SK-N-SH (cell line): Measurements from ENCODE around the gene ZEB1. TPM values are rescaled to one million over a fixed set of nuclear protein-coding genes. Genes with fewer than 3 reads are reported as not detected.

Experiments used
- CTCF ChIA-PET: fragments of 300-600, 350-600 bp; formaldehyde crosslinking; extraction: SDS; loops from one replicate; lab custom pipeline; 2021; lab: Yijun Ruan, JAX
- POLR2A ChIA-PET: fragments of 350-600 bp; sonication (Branson Sonifier 250); formaldehyde crosslinking; extraction: SDS; loops from one replicate; lab custom pipeline; 2020; ENCODE audit warnings: antibody characterized with exemption, inconsistent platforms; lab: Yijun Ruan, JAX
- DNase-seq: peaks from one replicate; pipeline ENCODE4 v3.0.0; 2012
- H2AFZ ChIP-seq: fragments of 200-600 bp; sonication (generic); 2 replicates; pipeline ENCODE4 v1.8.1; 2016; ENCODE audit warnings: antibody characterized with exemption, mild to moderate bottlenecking, low read depth
- H3F3A ChIP-seq: fragments of 200-600 bp; sonication (generic); replicated peaks from 2 replicates; pipeline ENCODE3; 2016; ENCODE audit warnings: antibody characterized with exemption, mild to moderate bottlenecking; ENCODE audit not compliant: insufficient read depth
- H3K27ac ChIP-seq, 2 experiments: fragments of 200-500 bp in 1 of 2; fragments of 200-600 bp in 1 of 2; sonication (Bioruptor generic) in 1 of 2; sonication (generic), shearing (Covaris generic) in 1 of 2; 2 replicates each; pipeline versions ENCODE4 v1.5.1 to v1.6.1; 2014 to 2016; ENCODE audit warnings: low read depth in 2 of 2, inconsistent platforms in 1 of 2, low read length in 1 of 2, mild to moderate bottlenecking in 1 of 2, mixed read lengths in 1 of 2
- H3K27me3 ChIP-seq: fragments of 200-600 bp; sonication (generic), shearing (Covaris generic); 2 replicates; pipeline ENCODE4 v1.6.1; 2016; ENCODE audit warnings: mixed run types; ENCODE audit not compliant: insufficient read depth
- H3K36me3 ChIP-seq, 2 experiments: fragments of 200-500 bp in 1 of 2; fragments of 200-600 bp in 1 of 2; sonication (Bioruptor generic) in 1 of 2; sonication (generic) in 1 of 2; replicated peaks in 1 of 2; 2 replicates each; pipeline versions ENCODE3 to v1.5.1; 2014 to 2016; ENCODE audit warnings: low read length in 1 of 2, mild to moderate bottlenecking in 1 of 2; ENCODE audit not compliant: insufficient read depth in 2 of 2, control insufficient read depth in 1 of 2
- H3K4me1 ChIP-seq, 2 experiments: fragments of 200-500 bp in 1 of 2; fragments of 200-600 bp in 1 of 2; sonication (Bioruptor generic) in 1 of 2; sonication (generic), shearing (Covaris generic) in 1 of 2; 2 replicates each; pipeline versions ENCODE4 v1.5.1 to v1.6.1; 2014 to 2016; ENCODE audit warnings: low read depth in 1 of 2, low read length in 1 of 2, mixed run types in 1 of 2; ENCODE audit not compliant: insufficient read depth in 2 of 2, control insufficient read depth in 1 of 2
- H3K4me2 ChIP-seq: fragments of 200-600 bp; sonication (generic), shearing (Covaris generic); 2 replicates; pipeline ENCODE4 v1.6.1; 2017; ENCODE audit warnings: mixed run types
- H3K4me3 ChIP-seq, 2 experiments: fragments of 200-500 bp in 1 of 2; fragments of 200-600 bp in 1 of 2; sonication (Bioruptor generic) in 1 of 2; sonication (generic), shearing (Covaris generic) in 1 of 2; 2 replicates each; pipeline versions ENCODE4 v1.5.1 to v1.8.1; 2014 to 2016; ENCODE audit warnings: low read depth in 2 of 2, inconsistent platforms in 1 of 2, low read length in 1 of 2, mild to moderate bottlenecking in 1 of 2, mixed read lengths in 1 of 2, moderate library complexity in 1 of 2
- H3K79me2 ChIP-seq: fragments of 200-600 bp; sonication (generic); 2 replicates; pipeline ENCODE4 v1.8.1; 2017; ENCODE audit warnings: mild to moderate bottlenecking; ENCODE audit not compliant: insufficient read depth
- H3K9ac ChIP-seq: fragments of 200-600 bp; sonication (generic); 2 replicates; pipeline ENCODE4 v1.6.1; 2017; ENCODE audit warnings: mixed run types
- H3K9me2 ChIP-seq: fragments of 200-600 bp; sonication (generic); 2 replicates; pipeline ENCODE4 v1.6.1; 2017; ENCODE audit warnings: mixed run types
- H3K9me3 ChIP-seq: fragments of 200-600 bp; sonication (generic); 2 replicates; pipeline ENCODE4 v1.6.1; 2017; ENCODE audit warnings: mixed run types, mild to moderate bottlenecking, moderate library complexity
- H4K20me1 ChIP-seq: fragments of 200-600 bp; sonication (generic); 2 replicates; pipeline ENCODE4 v1.6.1; 2017; ENCODE audit warnings: mild to moderate bottlenecking, mixed run types; ENCODE audit not compliant: insufficient read depth
- FOSL2 ChIP-seq: IDR thresholded peaks from 2 replicates; pipeline ENCODE4 v1.4.0; 2012; ENCODE audit warnings: low read depth, mild to moderate bottlenecking, moderate library complexity, borderline replicate concordance
- MAX ChIP-seq: IDR thresholded peaks from 2 replicates; pipeline ENCODE4 v1.4.0; 2012; ENCODE audit warnings: low read depth
- MEF2A ChIP-seq: IDR thresholded peaks from 2 replicates; pipeline ENCODE4 v1.4.0; 2012; ENCODE audit warnings: low read depth, borderline replicate concordance
- PBX3 ChIP-seq: IDR thresholded peaks from 2 replicates; pipeline ENCODE4; 2012
- POLR2AphosphoS5 ChIP-seq: IDR thresholded peaks from 2 replicates; pipeline ENCODE4 v1.6.1; 2012; ENCODE audit warnings: low read depth, low read length
- RFX5 ChIP-seq: IDR thresholded peaks from 2 replicates; pipeline ENCODE4 v1.6.1; 2012; ENCODE audit warnings: mild to moderate bottlenecking, improper control_type of control experiment, low read length
- SIN3A ChIP-seq: IDR thresholded peaks from 2 replicates; pipeline ENCODE4 v1.6.1; 2012; ENCODE audit warnings: low read depth, mild to moderate bottlenecking, low read length, moderate library complexity, borderline replicate concordance
- WGBS: methylation state at CpG from one replicate; pipeline ENCODE4 v1.1.6; 2017; ENCODE audit warnings: low lambda C conversion rate; 5-methylcytosine and 5-hydroxymethylcytosine counted together
- polyA plus RNA-seq, 3 experiments: library from polyadenylated mRNA; depleted of rRNA; stranded (reverse); fragments of >200 nt; gene quantifications; 2 replicates each; pipeline ENCODE4 v1.2.3, GENCODE V29; 2012
- TF ChIP-seq, protein P1 (sequence below): fragments of 200-600 bp; sonication (generic); IDR thresholded peaks from 2 replicates; pipeline ENCODE4 v1.6.1; 2017; ENCODE audit warnings: antibody characterized with exemption, mild to moderate bottlenecking, moderate library complexity
- TF ChIP-seq, protein P2 (sequence below): IDR thresholded peaks from 2 replicates; pipeline ENCODE4 v1.4.0; 2012; ENCODE audit warnings: low read depth, borderline replicate concordance

Gene ZEB1
- polyA plus RNA-seq, 1 of the 3 experiments (the other 2 are of a cell fraction) = 5.4 TPM

DNA sequence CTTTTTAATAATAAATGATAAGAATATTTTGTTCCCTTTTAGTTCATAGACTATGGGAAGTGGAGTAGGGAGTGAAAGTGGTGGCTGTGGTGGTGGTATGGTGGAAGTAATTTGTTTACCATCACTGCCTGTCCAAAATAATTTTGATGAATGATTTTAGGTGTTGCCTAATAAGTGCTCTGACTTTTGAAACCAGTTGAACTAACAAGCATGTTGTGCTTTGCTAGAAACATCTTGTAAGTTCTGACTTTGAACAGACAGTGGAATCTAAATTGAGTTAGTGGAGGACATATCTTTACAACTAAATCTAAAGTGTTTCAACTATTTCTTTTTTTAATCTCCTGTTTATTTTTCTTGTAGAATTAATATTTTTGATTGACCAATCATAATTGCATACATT lies 49.7 kb downstream of the ZEB1 start:
- H3F3A ChIP-seq = no peaks in the 10 kb centered on the region
- ChIA-PET CTCF (no interaction called here), POLR2A (no interaction called here)
- no peak overlapping the region for H3K4me3 ChIP-seq
- no peak overlapping the region for H2AFZ ChIP-seq
- no peaks in the 10 kb centered on the region for H3K36me3 ChIP-seq
- H4K20me1 ChIP-seq = 0 out of 2 replicates have a peak, but pooled peaks cover 5% of the 10 kb centered on the region
- H3K4me1 ChIP-seq = peaks cover 0 to under 1% of the 10 kb centered on the region in 2 experiments; a peak in 1 of 4 replicates
- no peaks in the 10 kb centered on the region for H3K9me2 ChIP-seq
- H3K9me3 ChIP-seq = no peaks in the 10 kb centered on the region
- no peak overlapping the region for H3K9ac ChIP-seq
- no peak overlapping the region for H3K4me2 ChIP-seq
- no peak for DNase-seq
- peaks cover 79% of the 10 kb centered on the region for H3K79me2 ChIP-seq
- TF ChIP-seq, protein P1, sequence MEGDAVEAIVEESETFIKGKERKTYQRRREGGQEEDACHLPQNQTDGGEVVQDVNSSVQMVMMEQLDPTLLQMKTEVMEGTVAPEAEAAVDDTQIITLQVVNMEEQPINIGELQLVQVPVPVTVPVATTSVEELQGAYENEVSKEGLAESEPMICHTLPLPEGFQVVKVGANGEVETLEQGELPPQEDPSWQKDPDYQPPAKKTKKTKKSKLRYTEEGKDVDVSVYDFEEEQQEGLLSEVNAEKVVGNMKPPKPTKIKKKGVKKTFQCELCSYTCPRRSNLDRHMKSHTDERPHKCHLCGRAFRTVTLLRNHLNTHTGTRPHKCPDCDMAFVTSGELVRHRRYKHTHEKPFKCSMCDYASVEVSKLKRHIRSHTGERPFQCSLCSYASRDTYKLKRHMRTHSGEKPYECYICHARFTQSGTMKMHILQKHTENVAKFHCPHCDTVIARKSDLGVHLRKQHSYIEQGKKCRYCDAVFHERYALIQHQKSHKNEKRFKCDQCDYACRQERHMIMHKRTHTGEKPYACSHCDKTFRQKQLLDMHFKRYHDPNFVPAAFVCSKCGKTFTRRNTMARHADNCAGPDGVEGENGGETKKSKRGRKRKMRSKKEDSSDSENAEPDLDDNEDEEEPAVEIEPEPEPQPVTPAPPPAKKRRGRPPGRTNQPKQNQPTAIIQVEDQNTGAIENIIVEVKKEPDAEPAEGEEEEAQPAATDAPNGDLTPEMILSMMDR = no peak
- TF ChIP-seq FOSL2 (no peak), PBX3 (no peak), SIN3A (no peak), RFX5 (no peak), MAX (no peak)
- TF ChIP-seq, protein P2, sequence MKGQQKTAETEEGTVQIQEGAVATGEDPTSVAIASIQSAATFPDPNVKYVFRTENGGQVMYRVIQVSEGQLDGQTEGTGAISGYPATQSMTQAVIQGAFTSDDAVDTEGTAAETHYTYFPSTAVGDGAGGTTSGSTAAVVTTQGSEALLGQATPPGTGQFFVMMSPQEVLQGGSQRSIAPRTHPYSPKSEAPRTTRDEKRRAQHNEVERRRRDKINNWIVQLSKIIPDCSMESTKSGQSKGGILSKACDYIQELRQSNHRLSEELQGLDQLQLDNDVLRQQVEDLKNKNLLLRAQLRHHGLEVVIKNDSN = no peak
- H3K27ac ChIP-seq = no peak overlapping the region
- H3K27me3 ChIP-seq = no peaks in the 10 kb centered on the region

- 0 out of 2 replicates have a peak, but pooled peaks cover 5% of the 10 kb centered on the region for H4K20me1 ChIP-seq
- H3K27ac ChIP-seq = no peak overlapping the region
- POLR2A ChIA-PET = no interaction called here
- no peaks in the 10 kb centered on the region for H3K36me3 ChIP-seq
- no peak for TF ChIP-seq MEF2A
- TF ChIP-seq POLR2AphosphoS5 = no peak
- H3K27me3 ChIP-seq = no peaks in the 10 kb centered on the region
- 94% methylated on average over 3 of the region's 3 CpGs for WGBS
- H3K9me3 ChIP-seq = no peaks in the 10 kb centered on the region
- H3K9ac ChIP-seq = no peak overlapping the region
- no peak overlapping the region for H3K4me3 ChIP-seq
- H3K4me2 ChIP-seq = no peak overlapping the region
- H3K9me2 ChIP-seq = no peaks in the 10 kb centered on the region
- CTCF ChIA-PET = interaction anchor here (1.9 kb wide), 1 partner anchor 12 kb away, joined by 5 read pairs; no protein-coding TSS in a partner anchor
- peaks cover 7% of the 10 kb centered on the region for H3F3A ChIP-seq
- peaks cover 82% of the 10 kb centered on the region for H3K79me2 ChIP-seq
- no peak for DNase-seq
- H2AFZ ChIP-seq = no peak overlapping the region
- peaks cover 0 to 6% of the 10 kb centered on the region in 2 experiments; a peak in 1 of 4 replicates for H3K4me1 ChIP-seq
These were observed 53.4 kb downstream of the ZEB1 start for GRCh38 chr10:31372439-31372838.
